ENCODE measurements around the gene WDR1. TPM values are rescaled to one million over a fixed set of nuclear protein-coding genes. Genes with fewer than 3 reads are reported as not detected.

WDR1 gene
- total and polyA plus RNA-seq, 2 experiments from 2014 or later = 413 to 487 TPM

GRCh38 chr4:10093801-10094552 is 22.6 kb downstream of the WDR1 start:
- Histone ChIP-seq H2AFZ (no peak overlapping the region), H3K36me3 (ENCODE audit: low read depth) (peaks cover 36% of the 10 kb centered on the region), H3K27me3 (replicated peaks; ENCODE audit: insufficient read depth) (no peaks in the 10 kb centered on the region), H3K27ac (peak overlapping the region; percentile 99), H3K4me3 (no peak overlapping the region), H3K4me2 (ENCODE audit: unreplicated experiment) (peak overlapping the region; percentile 37), H3K9me3 (ENCODE audit: low read depth) (no peaks in the 10 kb centered on the region), H3K9me2 (ENCODE audit: insufficient read depth) (no peaks in the 10 kb centered on the region), H3K4me1 (ENCODE audit: insufficient read depth) (peaks cover 68% of the 10 kb centered on the region), H4K20me1 (ENCODE audit: insufficient read depth) (no peaks in the 10 kb centered on the region; the same call in 1 of the 2 replicates), H3K79me2 (ENCODE audit: insufficient read depth) (peaks cover 89% of the 10 kb centered on the region), H3K9ac (peak overlapping the region; percentile 2; the same call in 1 of the 2 replicates), H3F3A (ENCODE audit: insufficient read depth) (peaks cover 74% of the 10 kb centered on the region)
- TF ChIP-seq EZH2phosphoT487 (IDR thresholded peaks at IDR 0.05; ENCODE audit: insufficient read depth, low read depth) (no peak), EZH2 (IDR thresholded peaks at IDR 0.05; ENCODE audit: insufficient read depth, poor library complexity, severe bottlenecking) (no peak)
- in situ Hi-C loops (cut with MboI) = no loop called here
- peak; percentile 88 for DNase-seq
- WGBS, 2 experiments (ENCODE audit: low coverage in 1 of 2, low lambda C conversion rate in 2 of 2, missing lambda C conversion rate in 2 of 2) = 72 to 76% methylated on average over 12 of the region's 12 CpGs

- Histone ChIP-seq H3K79me2 (ENCODE audit: insufficient read depth) (peaks cover 89% of the 10 kb centered on the region), H3K4me3 (no peak overlapping the region), H3K9me2 (ENCODE audit: insufficient read depth) (no peaks in the 10 kb centered on the region), H2AFZ (no peak overlapping the region), H3K9me3 (ENCODE audit: low read depth) (no peaks in the 10 kb centered on the region), H3K4me2 (ENCODE audit: unreplicated experiment) (no peak overlapping the region), H3K27ac (peak overlapping the region; percentile 99), H3K27me3 (replicated peaks; ENCODE audit: insufficient read depth) (no peaks in the 10 kb centered on the region), H3K4me1 (ENCODE audit: insufficient read depth) (peaks cover 61% of the 10 kb centered on the region), H4K20me1 (ENCODE audit: insufficient read depth) (no peaks in the 10 kb centered on the region; the same call in 1 of the 2 replicates), H3K36me3 (ENCODE audit: low read depth) (peaks cover 40% of the 10 kb centered on the region), H3K9ac (peak overlapping the region; percentile 2; the same call in 1 of the 2 replicates), H3F3A (ENCODE audit: insufficient read depth) (peaks cover 70% of the 10 kb centered on the region)
- 81 to 82% methylated on average over 10 to 11 of the region's 11 CpGs for WGBS, 2 experiments (ENCODE audit: low coverage in 1 of 2, low lambda C conversion rate in 2 of 2, missing lambda C conversion rate in 2 of 2)
- no peak for DNase-seq
- no peak for TF ChIP-seq EZH2phosphoT487 (IDR thresholded peaks at IDR 0.05; ENCODE audit: insufficient read depth, low read depth)
- no peak for TF ChIP-seq EZH2 (IDR thresholded peaks at IDR 0.05; ENCODE audit: insufficient read depth, poor library complexity, severe bottlenecking)
- in situ Hi-C loops (cut with MboI) = no loop called here
Measured at GRCh38 chr4:10093271-10093621, 23.4 kb downstream of the WDR1 start.

- TF ChIP-seq EZH2 (IDR thresholded peaks at IDR 0.05; ENCODE audit: insufficient read depth, poor library complexity, severe bottlenecking) (no peak), EZH2phosphoT487 (IDR thresholded peaks at IDR 0.05; ENCODE audit: insufficient read depth, low read depth) (no peak)
- H3K4me1 ChIP-seq (ENCODE audit: insufficient read depth) = peaks cover 55% of the 10 kb centered on the region
Measured at GRCh38 chr4:10092481-10093270, 23.9 kb downstream of the WDR1 start.

GRCh38 chr4:10091531-10092181 is 24.9 kb downstream of the WDR1 start:
- Histone ChIP-seq H3K4me3 (no peak overlapping the region), H3K27ac (no peak overlapping the region), H3K4me2 (ENCODE audit: unreplicated experiment) (no peak overlapping the region), H3K27me3 (replicated peaks; ENCODE audit: insufficient read depth) (no peaks in the 10 kb centered on the region), H3K4me1 (ENCODE audit: insufficient read depth) (peaks cover 45% of the 10 kb centered on the region), H3K9me3 (ENCODE audit: low read depth) (no peaks in the 10 kb centered on the region), H3K36me3 (ENCODE audit: low read depth) (peaks cover 52% of the 10 kb centered on the region), H4K20me1 (ENCODE audit: insufficient read depth) (no peaks in the 10 kb centered on the region; the same call in 1 of the 2 replicates), H2AFZ (no peak overlapping the region), H3K79me2 (ENCODE audit: insufficient read depth) (peaks cover 93% of the 10 kb centered on the region), H3K9ac (no peak overlapping the region), H3F3A (ENCODE audit: insufficient read depth) (peaks cover 54% of the 10 kb centered on the region), H3K9me2 (ENCODE audit: insufficient read depth) (no peaks in the 10 kb centered on the region)
- TF ChIP-seq EZH2 (IDR thresholded peaks at IDR 0.05; ENCODE audit: insufficient read depth, poor library complexity, severe bottlenecking) (no peak), EZH2phosphoT487 (IDR thresholded peaks at IDR 0.05; ENCODE audit: insufficient read depth, low read depth) (no peak)
- DNase-seq = no peak
- in situ Hi-C loops (cut with MboI) = no loop called here
- WGBS, 2 experiments (ENCODE audit: low coverage in 1 of 2, low lambda C conversion rate in 2 of 2, missing lambda C conversion rate in 2 of 2) = 95 to 99% methylated on average over 18 to 19 of the region's 19 CpGs

More at GRCh38 chr4:10092481-10093270, 23.9 kb downstream of the WDR1 start:
- Histone ChIP-seq H3F3A (ENCODE audit: insufficient read depth) (peaks cover 64% of the 10 kb centered on the region), H3K9me3 (ENCODE audit: low read depth) (no peaks in the 10 kb centered on the region), H3K36me3 (ENCODE audit: low read depth) (peaks cover 45% of the 10 kb centered on the region), H4K20me1 (ENCODE audit: insufficient read depth) (no peaks in the 10 kb centered on the region; the same call in 1 of the 2 replicates), H3K4me3 (no peak overlapping the region), H3K27me3 (replicated peaks; ENCODE audit: insufficient read depth) (no peaks in the 10 kb centered on the region), H3K27ac (peak overlapping the region; percentile 99), H3K4me2 (ENCODE audit: unreplicated experiment) (no peak overlapping the region), H3K9ac (peak overlapping the region; percentile 2; the same call in 1 of the 2 replicates), H2AFZ (no peak overlapping the region), H3K9me2 (ENCODE audit: insufficient read depth) (no peaks in the 10 kb centered on the region), H3K79me2 (ENCODE audit: insufficient read depth) (peaks cover 89% of the 10 kb centered on the region)
- in situ Hi-C loops (cut with MboI) = no loop called here
- DNase-seq = peak; percentile 34
- WGBS, 2 experiments (ENCODE audit: low coverage in 1 of 2, low lambda C conversion rate in 2 of 2, missing lambda C conversion rate in 2 of 2) = 65 to 72% methylated on average over 16 to 19 of the region's 19 CpGs

Data from GM23248 (cell line).